Measurements from ENCODE around the gene LAYN. TPM values are rescaled to one million over a fixed set of nuclear protein-coding genes. Genes with fewer than 3 reads are reported as not detected.

Gene LAYN
- total RNA-seq, 2 donors from 2014 or later = 10.6 to 12.8 TPM

- no peak overlapping the region for H3K4me3 ChIP-seq
- intact Hi-C loops (cut with DNase I) = no loop called here
- TF ChIP-seq, protein P1, sequence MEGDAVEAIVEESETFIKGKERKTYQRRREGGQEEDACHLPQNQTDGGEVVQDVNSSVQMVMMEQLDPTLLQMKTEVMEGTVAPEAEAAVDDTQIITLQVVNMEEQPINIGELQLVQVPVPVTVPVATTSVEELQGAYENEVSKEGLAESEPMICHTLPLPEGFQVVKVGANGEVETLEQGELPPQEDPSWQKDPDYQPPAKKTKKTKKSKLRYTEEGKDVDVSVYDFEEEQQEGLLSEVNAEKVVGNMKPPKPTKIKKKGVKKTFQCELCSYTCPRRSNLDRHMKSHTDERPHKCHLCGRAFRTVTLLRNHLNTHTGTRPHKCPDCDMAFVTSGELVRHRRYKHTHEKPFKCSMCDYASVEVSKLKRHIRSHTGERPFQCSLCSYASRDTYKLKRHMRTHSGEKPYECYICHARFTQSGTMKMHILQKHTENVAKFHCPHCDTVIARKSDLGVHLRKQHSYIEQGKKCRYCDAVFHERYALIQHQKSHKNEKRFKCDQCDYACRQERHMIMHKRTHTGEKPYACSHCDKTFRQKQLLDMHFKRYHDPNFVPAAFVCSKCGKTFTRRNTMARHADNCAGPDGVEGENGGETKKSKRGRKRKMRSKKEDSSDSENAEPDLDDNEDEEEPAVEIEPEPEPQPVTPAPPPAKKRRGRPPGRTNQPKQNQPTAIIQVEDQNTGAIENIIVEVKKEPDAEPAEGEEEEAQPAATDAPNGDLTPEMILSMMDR (IDR thresholded peaks at IDR 0.05) = no peak
- TF ChIP-seq POLR2AphosphoS5 (IDR thresholded peaks at IDR 0.05) = no peak
- TF ChIP-seq POLR2A (IDR thresholded peaks at IDR 0.05) = no peak
- 94% methylated on average over 5 of the region's 5 CpGs for WGBS
- H3K36me3 ChIP-seq = no peaks in the 10 kb centered on the region
- H3K9me3 ChIP-seq = no peaks in the 10 kb centered on the region
- no peaks in the 10 kb centered on the region for H3K27me3 ChIP-seq (replicated peaks; ENCODE audit: insufficient read depth)
- no peak for DNase-seq (ENCODE audit: low spot score)
- no peaks in the 10 kb centered on the region for H3K4me1 ChIP-seq (replicated peaks)
- no peak overlapping the region for H3K27ac ChIP-seq
Observed at GRCh38 chr11:111522426-111522825, 18.1 kb upstream of the LAYN start.

DNA sequence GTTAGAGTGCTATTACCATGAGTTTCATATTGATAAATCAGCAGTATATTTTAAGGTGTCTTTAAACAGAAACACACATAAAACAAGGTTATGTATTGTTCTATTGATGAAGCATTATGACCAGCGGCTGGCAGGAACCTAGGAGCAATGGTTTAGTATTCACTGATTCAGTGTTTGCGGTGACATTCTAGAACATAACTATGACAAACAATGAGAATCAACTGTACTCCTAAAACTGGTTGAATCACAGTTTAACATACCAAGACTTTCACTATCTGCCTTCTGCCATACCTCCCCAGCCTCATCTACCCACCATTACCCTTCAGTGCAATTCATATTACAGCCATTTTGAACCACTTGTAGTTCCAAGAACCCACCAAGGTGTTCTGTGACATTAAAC, 17.2 kb upstream of the LAYN start:
- Histone ChIP-seq H3K27ac (no peak overlapping the region), H3K36me3 (no peaks in the 10 kb centered on the region), H3K4me3 (no peak overlapping the region), H3K9me3 (no peaks in the 10 kb centered on the region), H3K27me3 (replicated peaks; ENCODE audit: insufficient read depth) (no peaks in the 10 kb centered on the region), H3K4me1 (replicated peaks) (no peaks in the 10 kb centered on the region)
- TF ChIP-seq POLR2AphosphoS5 (IDR thresholded peaks at IDR 0.05) (no peak), POLR2A (IDR thresholded peaks at IDR 0.05) (no peak)
- TF ChIP-seq, protein P1 (IDR thresholded peaks at IDR 0.05) = no peak
- 87% methylated on average over 2 of the region's 2 CpGs for WGBS
- intact Hi-C loops (cut with DNase I) = no loop called here
- DNase-seq (ENCODE audit: low spot score) = no peak

DNA sequence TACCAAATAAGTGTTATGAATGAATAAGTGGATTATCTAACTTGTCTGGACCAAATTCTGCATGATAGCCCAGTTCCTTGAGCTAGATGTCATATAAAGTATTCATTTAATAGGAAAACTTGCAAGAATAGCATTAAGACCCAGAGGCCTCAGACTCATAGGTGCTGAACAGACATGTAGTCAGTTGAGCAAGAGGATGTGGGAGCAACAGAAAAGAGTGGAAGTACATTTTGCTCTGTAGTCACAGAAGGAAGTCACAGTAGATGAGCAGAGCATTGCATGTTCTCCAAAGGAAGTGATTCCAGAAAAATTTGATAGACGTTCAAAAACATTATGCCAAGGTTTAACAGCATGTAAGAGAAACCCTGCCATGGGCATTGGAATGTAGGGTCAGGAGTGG, 16.5 kb upstream of the LAYN start:
- no peaks in the 10 kb centered on the region for H3K36me3 ChIP-seq
- no peaks in the 10 kb centered on the region for H3K4me1 ChIP-seq (replicated peaks)
- H3K27ac ChIP-seq = no peak overlapping the region
- no peak overlapping the region for H3K4me3 ChIP-seq
- WGBS = 79% methylated on average over 1 of the region's 1 CpG
- no peaks in the 10 kb centered on the region for H3K27me3 ChIP-seq (replicated peaks; ENCODE audit: insufficient read depth)
- H3K9me3 ChIP-seq = no peaks in the 10 kb centered on the region
- intact Hi-C loops (cut with DNase I) = no loop called here
- DNase-seq (ENCODE audit: low spot score) = no peak
- TF ChIP-seq POLR2A (IDR thresholded peaks at IDR 0.05) = no peak
- TF ChIP-seq, protein P1 (IDR thresholded peaks at IDR 0.05) = no peak
- TF ChIP-seq POLR2AphosphoS5 (IDR thresholded peaks at IDR 0.05) = no peak

DNA sequence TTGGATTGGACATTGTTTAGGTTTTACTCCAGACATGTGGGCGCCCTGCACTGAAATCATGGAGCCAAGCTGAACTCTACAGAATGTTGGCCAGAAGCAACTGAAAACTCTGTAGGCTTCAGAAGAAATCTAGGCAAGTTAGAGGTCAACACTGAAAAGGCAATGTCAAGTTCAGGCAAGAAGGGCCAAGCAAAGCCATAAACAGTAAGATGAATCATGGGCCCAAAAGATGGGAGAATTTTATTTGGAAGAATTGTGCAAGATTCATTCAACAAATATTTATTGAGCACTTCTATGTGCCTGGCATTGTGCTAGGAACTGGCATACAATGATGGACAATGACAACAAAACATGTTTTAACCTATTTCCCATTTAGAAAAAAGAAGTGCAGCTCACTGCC, 15.1 kb upstream of the LAYN start:
- H3K9me3 ChIP-seq = no peaks in the 10 kb centered on the region
- TF ChIP-seq, protein P1 (IDR thresholded peaks at IDR 0.05) = no peak
- TF ChIP-seq POLR2A (IDR thresholded peaks at IDR 0.05) (no peak), POLR2AphosphoS5 (IDR thresholded peaks at IDR 0.05) (no peak)
- WGBS = 86% methylated on average over 1 of the region's 1 CpG

GRCh38 chr11:111526501-111526900, 14.0 kb upstream of the LAYN start:
- no peak for DNase-seq (ENCODE audit: low spot score)
- intact Hi-C loops (cut with DNase I) = no loop called here
- no peaks in the 10 kb centered on the region for H3K27me3 ChIP-seq (replicated peaks; ENCODE audit: insufficient read depth)
- no peaks in the 10 kb centered on the region for H3K36me3 ChIP-seq
- TF ChIP-seq POLR2AphosphoS5 (IDR thresholded peaks at IDR 0.05) (no peak), POLR2A (IDR thresholded peaks at IDR 0.05) (no peak)
- TF ChIP-seq, protein P1 (IDR thresholded peaks at IDR 0.05) = no peak
- 91% methylated on average over 1 of the region's 1 CpG for WGBS
- no peak overlapping the region for H3K4me3 ChIP-seq
- H3K4me1 ChIP-seq (replicated peaks) = no peaks in the 10 kb centered on the region
- H3K27ac ChIP-seq = no peak overlapping the region
- H3K9me3 ChIP-seq = no peaks in the 10 kb centered on the region

More for the DNA sequence above, 15.1 kb upstream of the LAYN start:
- no peak for DNase-seq (ENCODE audit: low spot score)
- Histone ChIP-seq H3K27me3 (replicated peaks; ENCODE audit: insufficient read depth) (no peaks in the 10 kb centered on the region), H3K27ac (no peak overlapping the region), H3K4me3 (no peak overlapping the region), H3K4me1 (replicated peaks) (no peaks in the 10 kb centered on the region), H3K36me3 (no peaks in the 10 kb centered on the region)
- intact Hi-C loops (cut with DNase I) = no loop called here
